NCI-H510A (cell line): ENCODE results near the gene HABP2.

ENCODE experiments used
- DNase-seq: peaks from one replicate; lab custom pipeline; 2025; lab: John Stamatoyannopoulos, UW

The HABP2 gene

GRCh38 chr10:113527211-113527906, 25.5 kb upstream of the HABP2 start:
- DNase-seq, result no peak

- no peak for DNase-seq
Observed at GRCh38 chr10:113528876-113529275, 24.0 kb upstream of the HABP2 start.

GRCh38 chr10:113529575-113529974, 23.3 kb upstream of the HABP2 start:
- no peak for DNase-seq

GRCh38 chr10:113530476-113530875, 22.4 kb upstream of the HABP2 start:
- DNase-seq, result no peak

- DNase-seq, result no peak
Observed at GRCh38 chr10:113532724-113533123, 20.1 kb upstream of the HABP2 start.

GRCh38 chr10:113533801-113534200, 19.1 kb upstream of the HABP2 start:
- DNase-seq, result no peak

- DNase-seq, result no peak
Observed at GRCh38 chr10:113534423-113534822, 18.4 kb upstream of the HABP2 start.

GRCh38 chr10:113537672-113538071, 15.2 kb upstream of the HABP2 start:
- DNase-seq, result no peak

GRCh38 chr10:113538151-113538550, 14.7 kb upstream of the HABP2 start:
- no peak for DNase-seq

- DNase-seq, result no peak
Observed at GRCh38 chr10:113539789-113540188, 13.1 kb upstream of the HABP2 start.

- DNase-seq, result no peak
Observed at GRCh38 chr10:113540845-113541548, 11.9 kb upstream of the HABP2 start.

- DNase-seq, result no peak
Observed at GRCh38 chr10:113541549-113541927, 11.3 kb upstream of the HABP2 start.

GRCh38 chr10:113543107-113543955, 9.5 kb upstream of the HABP2 start:
- no peak for DNase-seq

GRCh38 chr10:113544392-113544791, 8.5 kb upstream of the HABP2 start:
- DNase-seq, result no peak

GRCh38 chr10:113547426-113547825, 5.4 kb upstream of the HABP2 start:
- no peak for DNase-seq

GRCh38 chr10:113549856-113550255, 3.0 kb upstream of the HABP2 start:
- DNase-seq, result no peak

GRCh38 chr10:113550365-113550764, 2.5 kb upstream of the HABP2 start:
- no peak for DNase-seq

GRCh38 chr10:113552014-113552413, 839 bp upstream of the HABP2 start:
- DNase-seq, result no peak

- DNase-seq, result no peak
Observed at GRCh38 chr10:113553149-113553548, 296 bp downstream of the HABP2 start.

- DNase-seq, result no peak
Observed at GRCh38 chr10:113554214-113554613, 1.4 kb downstream of the HABP2 start.

GRCh38 chr10:113555245-113555644, 2.4 kb downstream of the HABP2 start:
- DNase-seq, result no peak

GRCh38 chr10:113555751-113556150, 2.9 kb downstream of the HABP2 start:
- no peak for DNase-seq

- DNase-seq, result no peak
Observed at GRCh38 chr10:113557424-113557862, 4.6 kb downstream of the HABP2 start.
